Endothelial cell of umbilical vein (primary cell): ENCODE measurements around the gene TPMT. TPM values are rescaled to one million over a fixed set of nuclear protein-coding genes. Genes with fewer than 3 reads are reported as not detected.

Source experiments
- BruUV-seq: library from RNA; stranded (reverse); fragments of 400-500 nt; replicated peaks from 2 replicates; lab custom pipeline; 2021; lab: Mats Ljungman, UMichigan
- CTCF ChIA-PET: fragments of 300-600, 350-600 bp; sonication (Branson Sonifier 250); formaldehyde crosslinking; loops from one replicate; lab custom pipeline; 2021; ENCODE audit warnings: antibody characterized with exemption, inconsistent platforms; lab: Charles Lee
- POLR2A ChIA-PET: fragments of 300-600, 350-600 bp; sonication (Branson Sonifier 250); formaldehyde crosslinking; loops from one replicate; lab custom pipeline; 2021; ENCODE audit warnings: antibody characterized with exemption, inconsistent platforms; lab: Charles Lee
- DNase-seq: peaks from one replicate; pipeline ENCODE4 v3.0.0-alpha.2; 2011; ENCODE audit warnings: low read depth, low spot score
- FAIRE-seq: peaks from 2 replicates; lab custom pipeline; 2011; peaks lifted over from hg19 to GRCh38; lab: Jason Lieb, UNC
- H2AFZ ChIP-seq: 2 replicates; pipeline ENCODE4 v1.6.0; 2012; ENCODE audit warnings: low read depth, low read length, control low read depth, inconsistent platforms
- H3K27ac ChIP-seq: 2 replicates; pipeline ENCODE4 v1.5.1; 2011; ENCODE audit warnings: low read depth, mild to moderate bottlenecking, control low read depth, low read length, moderate library complexity; ENCODE audit not compliant: insufficient read depth
- H3K27me3 ChIP-seq, 2 experiments: 2 replicates each; pipeline versions ENCODE4 v1.6.0 to v1.6.1; 2011; ENCODE audit warnings: low read length in 2 of 2, mixed read lengths in 1 of 2; ENCODE audit not compliant: control insufficient read depth in 2 of 2, insufficient read depth in 2 of 2
- H3K36me3 ChIP-seq, 2 experiments: 2 replicates in 1 of 2; 3 replicates in 1 of 2; pipeline ENCODE4 v1.5.1; 2011; ENCODE audit warnings: low read length in 2 of 2, mild to moderate bottlenecking in 1 of 2, moderate library complexity in 1 of 2; ENCODE audit not compliant: control insufficient read depth in 2 of 2, insufficient read depth in 2 of 2; ENCODE audit errors: extremely low read depth in 1 of 2
- H3K4me1 ChIP-seq: 3 replicates; pipeline ENCODE4 v1.5.1; 2011; ENCODE audit warnings: mild to moderate bottlenecking, low read length; ENCODE audit not compliant: control insufficient read depth, insufficient read depth; ENCODE audit errors: extremely low read depth
- H3K4me2 ChIP-seq: 2 replicates; pipeline ENCODE4 v1.6.1; 2011; ENCODE audit warnings: low read length, control low read depth, mixed read lengths; ENCODE audit not compliant: insufficient read depth
- H3K4me3 ChIP-seq, 3 experiments: fragments of 200-600 bp in 1 of 3; sonication (generic), shearing (Covaris generic) in 1 of 3; replicated peaks in 1 of 3; 2 replicates each; pipeline ENCODE4 v1.5.1; 2011 to 2016; ENCODE audit warnings: control low read depth in 3 of 3, low read length in 3 of 3, mild to moderate bottlenecking in 2 of 3, inconsistent platforms in 1 of 3, low read depth in 1 of 3, moderate library complexity in 1 of 3; ENCODE audit not compliant: insufficient read depth in 1 of 3
- H3K79me2 ChIP-seq: 2 replicates; pipeline ENCODE4 v1.6.0; 2012; ENCODE audit warnings: low read length, inconsistent platforms; ENCODE audit not compliant: control insufficient read depth, insufficient read depth
- H3K9ac ChIP-seq: replicated peaks from 2 replicates; pipeline ENCODE3; 2011; ENCODE audit warnings: low read length, control low read depth; ENCODE audit not compliant: insufficient read depth; ENCODE audit errors: extremely low read depth
- H3K9me1 ChIP-seq: replicated peaks from 3 replicates; pipeline ENCODE4 v1.6.0; 2011; ENCODE audit warnings: mild to moderate bottlenecking, low read length; ENCODE audit not compliant: control insufficient read depth, insufficient read depth; ENCODE audit errors: extremely low read depth
- H3K9me3 ChIP-seq: replicated peaks from 2 replicates; pipeline ENCODE4 v1.5.1; 2012; ENCODE audit warnings: low read length, inconsistent platforms; ENCODE audit not compliant: control insufficient read depth, insufficient read depth
- H4K20me1 ChIP-seq: replicated peaks from 2 replicates; pipeline ENCODE3; 2011; ENCODE audit warnings: mild to moderate bottlenecking, low read length; ENCODE audit not compliant: control insufficient read depth, insufficient read depth; ENCODE audit errors: extremely low read depth
- EZH2 ChIP-seq: IDR thresholded peaks from 2 replicates; pipeline ENCODE4 v1.6.1; 2012; ENCODE audit warnings: borderline replicate concordance, low read depth, mild to moderate bottlenecking, moderate library complexity, low read length, inconsistent platforms; ENCODE audit not compliant: severe bottlenecking
- FOS ChIP-seq: IDR thresholded peaks from 2 replicates; pipeline ENCODE4 v1.6.1; 2011; ENCODE audit warnings: mild to moderate bottlenecking, low read length, moderate library complexity, borderline replicate concordance; ENCODE audit not compliant: insufficient read depth
- GATA2 ChIP-seq: IDR thresholded peaks from 2 replicates; pipeline ENCODE4 v1.7.0; 2011; ENCODE audit warnings: low read depth, mild to moderate bottlenecking, moderate library complexity, mixed read lengths, low read length; ENCODE audit not compliant: insufficient read length, insufficient read depth
- JUN ChIP-seq: IDR thresholded peaks from 2 replicates; pipeline ENCODE4 v1.6.1; 2011; ENCODE audit warnings: borderline replicate concordance, low read depth; ENCODE audit not compliant: insufficient read length, insufficient read depth
- MYC ChIP-seq: IDR thresholded peaks from one replicate; pipeline ENCODE4 v1.6.1; 2011; ENCODE audit warnings: mild to moderate bottlenecking, low read depth, low read length
- POLR2A ChIP-seq: IDR thresholded peaks from 2 replicates; pipeline ENCODE4 v1.6.1; 2012; ENCODE audit warnings: low read depth, mild to moderate bottlenecking, control low read depth, low read length
- POLR2AphosphoS5 ChIP-seq: IDR thresholded peaks from 2 replicates; pipeline ENCODE4 v1.6.1; 2012; ENCODE audit warnings: low read depth, mild to moderate bottlenecking, control low read depth, low read length, moderate library complexity; ENCODE audit not compliant: insufficient read depth
- dilution Hi-C: fragments of 300-500 bp; cut with MboI; formaldehyde crosslinking; loops from one replicate; pipeline ENCODE4 v1.15.0; 2019; ENCODE audit warnings: low sequenced_read_pairs; ENCODE audit not compliant: extremely low pct_ligation_motif_present
- intact Hi-C: fragments of 100-400 bp; cut with micrococcal nuclease; formaldehyde crosslinking; loops from one replicate; pipeline ENCODE4 v1.10.0; 2022
- polyA plus RNA-seq, 4 experiments: library from polyadenylated mRNA; depleted of rRNA in 3 of 4; stranded (reverse) in 3 of 4; unstranded in 1 of 4; fragments of >200 nt; gene quantifications; 2 replicates each; pipeline versions ENCODE4 v1.2.1 to v1.2.3, GENCODE V29; 2011 to 2012; ENCODE audit warnings: missing spikeins in 1 of 4
- total RNA-seq: library from RNA; stranded (reverse); gene quantifications from 2 replicates; pipeline ENCODE4 v1.2.3, GENCODE V29; 2021
- TF ChIP-seq, protein P1 (sequence below): IDR thresholded peaks from 2 replicates; pipeline ENCODE4 v1.6.1; 2011; ENCODE audit not compliant: insufficient read depth, insufficient read length
- TF ChIP-seq, protein P2 (sequence below), 2 donors: IDR thresholded peaks; 1 replicate in 1 of 2; 2 replicates in 1 of 2; pipeline ENCODE4 v1.5.1; 2011; ENCODE audit warnings: low read length in 2 of 2, mild to moderate bottlenecking in 2 of 2, moderate library complexity in 2 of 2, control low read depth in 1 of 2, inconsistent platforms in 1 of 2, low read depth in 1 of 2; ENCODE audit not compliant: insufficient read depth in 1 of 2; ENCODE audit errors: extremely low read depth in 1 of 2

The TPMT gene
- total and polyA plus RNA-seq, 2 donors (not counting 3 experiments of a cell fraction or from before 2014, with no cell fraction given) = 6.5 to 11.1 TPM

DNA sequence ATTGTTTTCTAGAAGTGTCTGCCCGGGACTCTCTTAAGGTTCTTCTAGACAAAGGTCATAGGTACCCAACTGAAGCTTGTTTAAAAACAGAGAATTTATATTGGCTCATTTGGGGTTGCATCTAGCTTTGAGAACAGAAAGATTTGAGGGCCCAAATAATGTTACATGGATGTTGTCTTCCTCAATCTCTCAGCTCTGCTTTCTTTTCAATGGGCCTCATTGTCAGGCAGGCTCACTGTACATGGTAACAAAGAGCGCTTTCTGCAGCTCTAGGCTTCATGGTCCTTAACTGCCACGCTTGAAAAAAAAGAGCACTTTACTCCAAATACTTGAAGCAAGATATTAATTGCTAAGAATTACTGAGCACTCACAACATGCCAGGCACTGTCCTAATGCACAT, 54.6 kb downstream of the TPMT start:
- H3K27me3 ChIP-seq = no peaks in the 10 kb centered on the region
- TF ChIP-seq JUN = no peak
- no peak for TF ChIP-seq FOS
- TF ChIP-seq, protein P1, sequence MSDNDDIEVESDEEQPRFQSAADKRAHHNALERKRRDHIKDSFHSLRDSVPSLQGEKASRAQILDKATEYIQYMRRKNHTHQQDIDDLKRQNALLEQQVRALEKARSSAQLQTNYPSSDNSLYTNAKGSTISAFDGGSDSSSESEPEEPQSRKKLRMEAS = no peak
- no peak for TF ChIP-seq EZH2
- H3K4me3 ChIP-seq = no peak overlapping the region
- no peak overlapping the region for H2AFZ ChIP-seq
- ChIA-PET CTCF (interaction anchor here (0.6 kb wide), 1 partner anchor 22 kb away, joined by 3 read pairs; the partner anchor contains the start of gene NHLRC1), POLR2A (no interaction called here)
- FAIRE-seq = no peak
- H4K20me1 ChIP-seq = no peaks in the 10 kb centered on the region
- H3K79me2 ChIP-seq = no peaks in the 10 kb centered on the region
- H3K9me1 ChIP-seq = no peaks in the 10 kb centered on the region
- no peaks in the 10 kb centered on the region for H3K4me1 ChIP-seq
- DNase-seq = no peak
- no TSS peak for BruUV-seq
- dilution Hi-C loops = no loop called here
- no peaks in the 10 kb centered on the region for H3K36me3 ChIP-seq
- H3K9ac ChIP-seq = no peak overlapping the region
- no peaks in the 10 kb centered on the region for H3K9me3 ChIP-seq
- H3K27ac ChIP-seq = no peak overlapping the region
- H3K4me2 ChIP-seq = no peak overlapping the region
- intact Hi-C loops = no loop called here

DNA sequence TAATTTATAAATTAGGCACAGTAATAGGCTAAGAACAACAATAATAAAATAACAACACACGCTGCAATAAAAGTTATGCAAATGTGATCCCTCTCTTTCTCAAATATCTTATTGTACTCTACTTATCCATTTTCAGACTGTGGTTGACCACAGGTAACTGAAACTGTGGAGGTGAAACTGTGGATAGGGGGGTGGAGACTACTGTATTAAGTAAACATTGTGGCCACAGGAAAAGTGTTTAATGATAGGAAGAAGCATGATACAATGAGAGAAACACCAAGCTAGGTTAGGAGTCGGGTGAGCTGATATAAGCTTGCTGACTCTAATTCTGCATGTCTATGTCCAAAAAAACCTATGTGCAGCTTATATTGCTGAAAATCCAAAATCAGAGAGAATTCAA, 55.4 kb downstream of the TPMT start:
- DNase-seq = no peak
- no peak for FAIRE-seq
- CTCF ChIA-PET = interaction anchor here (0.6 kb wide), 1 partner anchor 23 kb away, joined by 3 read pairs; the partner anchor contains the start of gene NHLRC1
- intact Hi-C loops (no loop called here), dilution Hi-C loops (no loop called here)
- Histone ChIP-seq H2AFZ (no peak overlapping the region), H3K27ac (no peak overlapping the region), H3K9me1 (no peaks in the 10 kb centered on the region), H3K27me3 (no peaks in the 10 kb centered on the region), H4K20me1 (no peaks in the 10 kb centered on the region), H3K79me2 (no peaks in the 10 kb centered on the region), H3K4me1 (no peaks in the 10 kb centered on the region), H3K36me3 (no peaks in the 10 kb centered on the region), H3K4me2 (no peak overlapping the region), H3K9ac (no peak overlapping the region), H3K9me3 (no peaks in the 10 kb centered on the region), H3K4me3 (no peak overlapping the region)
- TF ChIP-seq MYC (no peak), EZH2 (no peak), GATA2 (no peak), JUN (no peak), POLR2AphosphoS5 (no peak), FOS (no peak), POLR2A (no peak)
- TF ChIP-seq, protein P2, sequence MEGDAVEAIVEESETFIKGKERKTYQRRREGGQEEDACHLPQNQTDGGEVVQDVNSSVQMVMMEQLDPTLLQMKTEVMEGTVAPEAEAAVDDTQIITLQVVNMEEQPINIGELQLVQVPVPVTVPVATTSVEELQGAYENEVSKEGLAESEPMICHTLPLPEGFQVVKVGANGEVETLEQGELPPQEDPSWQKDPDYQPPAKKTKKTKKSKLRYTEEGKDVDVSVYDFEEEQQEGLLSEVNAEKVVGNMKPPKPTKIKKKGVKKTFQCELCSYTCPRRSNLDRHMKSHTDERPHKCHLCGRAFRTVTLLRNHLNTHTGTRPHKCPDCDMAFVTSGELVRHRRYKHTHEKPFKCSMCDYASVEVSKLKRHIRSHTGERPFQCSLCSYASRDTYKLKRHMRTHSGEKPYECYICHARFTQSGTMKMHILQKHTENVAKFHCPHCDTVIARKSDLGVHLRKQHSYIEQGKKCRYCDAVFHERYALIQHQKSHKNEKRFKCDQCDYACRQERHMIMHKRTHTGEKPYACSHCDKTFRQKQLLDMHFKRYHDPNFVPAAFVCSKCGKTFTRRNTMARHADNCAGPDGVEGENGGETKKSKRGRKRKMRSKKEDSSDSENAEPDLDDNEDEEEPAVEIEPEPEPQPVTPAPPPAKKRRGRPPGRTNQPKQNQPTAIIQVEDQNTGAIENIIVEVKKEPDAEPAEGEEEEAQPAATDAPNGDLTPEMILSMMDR (IDR thresholded peaks at IDR 0.05; ENCODE audit: extremely low read depth in 1 of 2, insufficient read depth in 1 of 2, low read depth in 1 of 2, low read length in 2 of 2) = no peak
- TF ChIP-seq, protein P1 = no peak
- BruUV-seq = no TSS peak
- POLR2A ChIA-PET = interaction anchor here (0.6 kb wide), 1 partner anchor 18 kb away, joined by 4 read pairs; no protein-coding TSS in a partner anchor
